Measurements from ENCODE around the gene SPATS2L.
"Not testable (repeated sequence)": the region's sequence is repeated elsewhere in the genome, so short reads cannot be mapped to it uniquely, and the experiment has no call there.

Gene SPATS2L

GRCh38 chr2:200321780-200322534 is 15.5 kb downstream of the SPATS2L start:
- DNase-seq: no peak

GRCh38 chr2:200322607-200323006 is 16.1 kb downstream of the SPATS2L start:
- no peak for DNase-seq

DNA sequence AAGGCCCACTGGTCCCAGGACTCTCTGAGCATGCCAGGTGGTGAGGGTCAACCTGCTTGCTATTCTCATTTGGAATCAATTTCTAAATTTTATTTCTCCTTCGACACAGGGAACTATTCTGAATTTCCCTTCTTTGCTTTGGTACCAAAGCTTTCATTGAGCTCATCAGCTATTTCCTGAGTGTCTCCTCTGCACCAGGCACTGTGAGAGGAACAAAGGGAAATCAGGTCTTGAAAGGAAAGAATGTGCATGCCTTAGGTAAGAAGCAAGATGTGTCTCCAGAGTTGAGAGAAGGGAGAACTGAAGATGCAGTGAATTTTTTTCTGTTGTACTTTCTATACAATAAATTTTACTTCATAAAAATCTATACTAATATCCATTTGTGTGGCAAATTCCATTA is 17.9 kb downstream of the SPATS2L start:
- no peak for DNase-seq

DNA sequence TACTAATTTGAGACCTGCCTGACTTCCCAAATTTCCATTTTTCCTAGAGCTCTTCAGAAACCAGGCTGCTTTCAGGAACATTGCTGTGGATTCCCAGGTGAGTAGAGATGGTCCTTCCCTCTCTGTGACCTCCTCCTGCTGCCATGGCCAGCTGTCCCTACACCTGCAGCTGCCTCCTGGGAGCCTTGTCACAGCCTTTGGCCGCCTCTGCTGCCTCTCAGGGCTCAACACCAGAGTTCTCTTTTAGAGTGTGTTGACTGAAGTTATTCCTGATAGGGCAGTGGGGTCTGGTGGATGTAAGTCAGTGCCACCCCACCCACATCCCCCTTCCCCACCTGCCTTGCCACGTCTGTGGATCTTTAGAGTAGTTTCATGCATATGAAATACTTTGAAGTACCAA is 22.9 kb downstream of the SPATS2L start:
- DNase-seq: no peak

- DNase-seq: no peak
These were observed 23.3 kb downstream of the SPATS2L start for GRCh38 chr2:200329798-200330197.

DNA sequence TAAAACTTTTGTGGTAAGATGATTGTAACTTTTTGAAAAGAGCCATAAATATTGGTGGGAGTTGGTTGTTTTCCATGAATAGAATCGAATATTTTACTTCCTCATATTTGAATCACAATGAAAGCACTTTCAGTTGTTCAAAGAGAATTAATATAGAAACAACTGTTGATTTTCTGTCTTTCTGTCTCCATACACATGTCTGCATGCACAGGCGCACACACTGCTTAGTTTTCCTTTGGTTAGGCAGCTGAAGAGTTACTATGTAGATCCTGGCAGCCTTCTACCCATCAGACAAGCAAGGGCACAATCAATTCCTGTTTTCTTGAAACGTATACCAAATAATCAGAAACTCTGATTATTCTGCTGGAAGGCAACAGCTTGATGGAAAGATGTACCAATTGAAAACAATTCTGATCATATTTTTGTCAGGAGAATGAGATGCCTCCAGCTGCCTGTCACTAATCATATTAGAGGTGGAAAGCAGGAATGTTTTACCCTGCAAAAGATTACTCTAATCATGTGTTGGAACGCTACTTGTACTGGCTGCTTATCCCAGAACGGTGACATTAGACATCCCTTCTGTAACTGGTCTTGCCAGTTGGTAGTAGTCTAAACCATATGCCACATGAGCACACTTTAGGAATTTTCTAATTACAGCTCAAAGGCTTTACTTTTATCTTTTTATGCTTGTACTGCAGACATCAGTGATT is 24.0 kb downstream of the SPATS2L start:
- no peak for DNase-seq

DNA sequence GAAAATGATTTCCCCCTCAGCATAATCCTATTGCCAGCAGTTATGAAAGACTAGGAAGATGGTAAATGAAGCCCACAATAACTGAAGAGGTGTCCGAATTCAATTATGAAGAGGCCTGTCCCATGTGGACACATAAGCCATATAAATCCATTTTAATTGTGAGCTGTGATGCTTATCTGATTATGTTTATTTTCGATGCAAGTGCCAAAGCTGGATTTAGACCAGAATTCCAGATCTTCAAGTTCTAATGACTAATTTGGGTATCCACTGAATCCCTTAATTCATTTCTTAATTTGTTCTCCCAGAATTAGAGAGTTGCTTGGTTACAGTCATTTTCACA is 24.5 kb downstream of the SPATS2L start:
- no peak for DNase-seq

- no peak for DNase-seq
These were observed 29.2 kb downstream of the SPATS2L start for GRCh38 chr2:200335657-200336056.

GRCh38 chr2:200336980-200337615 is 30.6 kb downstream of the SPATS2L start:
- DNase-seq: no peak

DNA sequence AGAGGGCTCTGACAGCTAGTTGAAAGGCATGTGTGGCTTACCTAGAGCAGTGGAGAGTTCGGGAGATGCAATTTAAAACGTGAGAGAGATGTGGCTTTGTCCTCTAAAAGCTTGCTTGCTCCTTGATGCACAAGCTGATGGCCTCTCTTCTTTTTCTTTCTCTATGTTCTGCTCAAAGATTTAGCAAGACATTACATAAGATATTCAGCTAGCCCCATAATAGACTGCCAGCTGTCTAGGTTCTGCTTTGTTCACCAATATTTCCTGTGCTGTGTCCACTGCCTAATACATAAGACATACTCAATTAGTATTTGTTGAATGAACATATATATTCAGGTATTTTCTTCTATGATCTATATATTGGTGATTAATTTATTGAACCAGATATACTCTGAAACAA is 31.1 kb downstream of the SPATS2L start:
- no peak for DNase-seq

DNA sequence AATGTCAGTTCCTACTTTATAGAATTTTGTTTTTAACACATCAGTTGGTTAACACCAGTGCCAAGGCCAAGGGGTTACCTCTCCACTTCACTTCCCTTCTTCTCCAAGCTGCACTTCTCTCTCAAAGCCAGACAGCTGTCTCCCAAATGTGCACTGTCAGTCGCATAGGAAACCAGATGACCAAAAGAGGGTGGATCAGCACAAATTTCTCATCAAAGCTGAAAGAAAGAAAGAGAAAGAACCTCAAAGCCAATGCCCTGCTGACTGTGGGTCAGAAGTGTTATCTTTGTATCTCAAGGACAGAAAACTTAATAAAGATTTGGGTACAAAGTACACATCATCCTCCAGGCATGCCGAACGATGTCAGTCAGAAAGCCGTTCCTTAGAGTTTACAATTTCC is 32.2 kb downstream of the SPATS2L start:
- DNase-seq: no peak

- no peak for DNase-seq
These were observed 34.2 kb downstream of the SPATS2L start for GRCh38 chr2:200340508-200341224.

- no peak for DNase-seq
These were observed 34.9 kb downstream of the SPATS2L start for GRCh38 chr2:200341376-200341775.

DNA sequence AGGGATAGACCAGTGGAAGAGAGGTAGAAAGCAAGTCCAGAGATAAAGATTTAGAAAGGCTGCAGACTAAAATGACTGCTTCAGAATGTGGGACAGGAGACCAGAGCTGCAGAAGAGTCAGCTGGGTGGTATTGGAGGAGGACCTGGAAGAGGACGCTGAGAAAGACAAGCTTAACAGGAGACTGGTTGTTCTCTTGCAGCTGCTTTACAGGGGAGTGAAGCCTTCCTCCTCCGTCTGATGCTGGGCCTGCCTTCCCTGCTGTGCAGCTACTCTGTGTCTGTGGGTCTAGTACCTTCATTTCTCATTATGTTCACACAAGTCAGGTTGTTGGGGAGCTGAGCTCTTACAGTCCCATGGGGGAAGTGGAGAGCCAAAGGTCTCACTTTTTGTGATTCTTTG is 35.7 kb downstream of the SPATS2L start:
- no peak for DNase-seq

GRCh38 chr2:200342654-200343053 is 36.2 kb downstream of the SPATS2L start:
- DNase-seq: no peak

- not testable (repeated sequence) for DNase-seq
These were observed 37.7 kb downstream of the SPATS2L start for GRCh38 chr2:200344202-200344601.

DNA sequence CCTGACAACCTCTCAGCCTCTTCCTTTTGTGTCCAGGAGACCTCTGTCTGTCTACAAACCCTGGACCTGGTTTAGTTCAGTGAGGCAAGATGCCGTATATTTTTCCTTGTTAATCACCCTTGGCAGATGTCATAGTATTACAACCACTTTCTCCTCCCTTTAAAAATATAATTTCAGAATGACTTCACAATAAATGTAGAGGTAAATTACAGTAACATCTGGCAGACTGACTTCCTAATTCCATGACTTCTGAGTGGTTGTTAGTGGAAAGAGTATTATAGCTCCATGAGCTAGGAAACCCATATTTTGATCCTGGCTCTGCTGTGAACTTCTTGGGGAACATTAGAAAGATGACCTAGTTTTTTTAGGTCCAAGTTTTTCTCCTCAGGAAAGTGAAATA is 39.5 kb downstream of the SPATS2L start:
- no peak for DNase-seq

DNA sequence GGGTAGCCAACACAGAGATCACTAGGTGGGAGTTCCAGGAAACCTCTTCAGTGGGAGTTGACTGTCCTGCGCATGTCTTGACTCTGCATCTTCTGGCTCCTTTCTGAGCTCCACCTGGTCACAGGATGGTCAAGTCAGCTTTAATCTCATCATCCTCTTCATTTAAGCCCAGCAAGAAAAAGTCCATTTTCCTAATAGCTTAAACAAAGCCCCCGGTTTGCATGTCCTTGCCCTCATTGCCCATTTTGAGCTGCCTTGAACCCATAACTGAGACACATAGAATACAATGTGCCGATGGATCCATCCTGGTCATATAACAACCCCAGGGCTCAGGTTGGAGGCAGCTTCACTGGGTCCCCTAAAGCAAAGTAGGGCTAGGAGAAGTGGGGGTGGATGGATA is 40.8 kb downstream of the SPATS2L start:
- no peak for DNase-seq

GRCh38 chr2:200348897-200349563 is 42.5 kb downstream of the SPATS2L start:
- no peak for DNase-seq

DNA sequence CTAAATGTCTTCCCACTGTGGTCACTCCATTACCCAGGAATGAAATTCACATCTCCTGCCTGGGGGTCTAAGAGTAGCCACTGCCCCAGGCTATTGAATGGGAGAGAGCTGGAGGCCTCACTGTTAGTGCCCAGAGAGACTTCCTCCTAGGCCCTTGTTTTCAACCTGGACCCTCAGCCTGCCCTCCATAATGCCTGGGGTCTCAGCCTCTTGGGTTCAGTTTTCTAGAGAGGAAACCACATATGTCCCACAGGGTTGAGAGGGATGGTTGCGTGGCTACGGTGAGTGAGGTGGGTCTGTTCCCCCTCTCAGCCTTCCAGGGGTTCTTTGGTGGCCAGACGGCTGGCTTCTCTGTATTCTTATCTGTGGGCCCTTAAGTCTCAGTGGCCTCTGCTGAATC is 43.4 kb downstream of the SPATS2L start:
- DNase-seq: no peak

DNA sequence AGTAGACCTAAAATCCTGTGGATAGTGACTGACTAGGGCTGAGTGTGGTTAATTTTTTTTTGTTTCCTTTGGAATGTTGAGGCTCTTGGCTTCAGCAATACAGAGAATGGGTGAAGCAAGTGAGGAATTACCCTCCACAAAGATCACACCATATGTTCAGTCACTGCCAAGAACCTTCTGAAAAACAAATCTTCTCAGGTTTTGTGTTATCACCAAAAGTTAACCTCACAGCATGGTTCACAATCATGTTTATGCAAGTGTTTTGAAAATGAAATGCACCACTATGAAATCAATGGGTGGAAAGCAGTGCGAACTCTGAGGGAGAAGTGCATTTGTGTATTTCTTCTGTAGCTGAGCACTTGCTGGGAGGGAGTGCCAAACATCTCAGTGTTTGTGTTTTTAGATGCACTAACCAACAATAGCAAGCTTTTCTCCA is 44.4 kb downstream of the SPATS2L start:
- DNase-seq: no peak

GRCh38 chr2:200351815-200352214 is 45.3 kb downstream of the SPATS2L start:
- DNase-seq: no peak

DNA sequence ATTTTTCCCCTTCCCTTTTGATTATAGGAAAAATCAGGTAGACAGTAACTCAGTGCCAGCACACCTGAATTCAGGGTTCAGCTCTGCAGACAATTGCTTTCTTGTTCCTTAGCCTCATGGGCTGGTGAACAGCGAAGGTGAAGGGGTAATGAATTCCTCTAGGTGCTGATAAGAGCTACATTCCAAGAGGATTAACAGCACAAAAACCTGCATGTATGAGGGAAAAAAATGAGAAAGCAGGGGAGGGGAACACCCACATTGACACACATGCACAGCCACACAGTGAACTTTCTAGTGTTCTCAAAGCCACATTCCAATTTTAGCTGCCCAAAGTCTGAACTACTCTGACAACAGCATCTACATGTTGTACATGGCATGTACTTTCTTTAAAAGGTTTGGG is 46.1 kb downstream of the SPATS2L start:
- DNase-seq: no peak

Measured in activated naive CD4-positive, alpha-beta T cell (primary cell).